ENCODE data around the gene NDUFB2.

DNA sequence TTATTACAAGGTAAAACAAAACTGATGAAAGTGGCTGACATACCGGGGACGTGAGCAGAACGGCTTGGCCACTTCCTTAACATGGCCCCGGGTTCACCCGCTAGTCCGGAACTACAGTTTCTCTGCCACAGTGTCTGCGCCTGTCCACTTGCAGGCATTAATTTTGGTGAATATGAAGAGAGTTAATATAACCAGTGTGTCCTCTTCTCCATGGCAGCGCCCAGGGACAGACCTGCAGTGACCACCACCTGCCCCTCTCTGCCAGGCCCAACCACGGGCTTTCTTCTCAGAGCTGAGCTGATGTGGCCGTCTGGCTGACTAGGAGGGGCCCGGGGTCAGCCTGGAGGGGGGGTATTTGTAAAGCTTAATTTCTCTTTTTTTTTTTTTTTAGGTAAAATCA lies 1.1 kb upstream of the NDUFB2 start:
- TF ChIP-seq REST (IDR thresholded peaks at IDR 0.05; ENCODE audit: insufficient read depth in 1 of 2, low read depth in 2 of 2, low read length in 2 of 2), result no peak
- TF ChIP-seq POLR2AphosphoS5 (IDR thresholded peaks at IDR 0.05; ENCODE audit: low read depth, low read length), result no peak
- TF ChIP-seq TAF1 (IDR thresholded peaks at IDR 0.05; ENCODE audit: borderline replicate concordance, insufficient read depth, low read length), result no peak
- TF ChIP-seq FOXP2 (optimal IDR thresholded peaks at IDR 0.05; ENCODE audit: borderline replicate concordance, extremely low read depth, extremely low read length, insufficient read depth), result no peak
- no peak for TF ChIP-seq SIN3A (IDR thresholded peaks at IDR 0.05; ENCODE audit: borderline replicate concordance, insufficient read depth, low read length)

All from PFSK-1 (cell line).